ENCODE measurements around the gene TMEM255B.

TMEM255B gene

DNA sequence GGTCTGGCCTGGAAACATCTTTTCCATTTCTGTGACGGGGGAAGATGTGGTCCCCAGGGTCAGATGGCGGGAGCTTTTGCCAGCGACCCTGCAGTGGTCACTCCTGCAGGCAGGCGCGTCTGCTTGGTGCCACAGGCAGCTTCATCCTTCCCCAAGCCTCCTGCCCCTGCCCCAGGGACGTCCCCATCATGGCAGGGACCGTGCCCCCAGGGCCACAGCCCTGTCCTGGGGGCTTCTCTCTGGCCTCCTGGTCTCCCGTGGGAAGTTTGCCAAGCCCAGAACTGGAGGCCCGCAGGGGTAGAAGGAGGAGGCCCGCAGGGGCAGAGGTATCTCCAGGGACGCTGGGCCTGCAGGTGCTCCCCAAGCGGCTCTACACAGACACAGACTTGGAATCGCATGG is 47.5 kb downstream of the TMEM255B start:
- DNase-seq = no peak

DNA sequence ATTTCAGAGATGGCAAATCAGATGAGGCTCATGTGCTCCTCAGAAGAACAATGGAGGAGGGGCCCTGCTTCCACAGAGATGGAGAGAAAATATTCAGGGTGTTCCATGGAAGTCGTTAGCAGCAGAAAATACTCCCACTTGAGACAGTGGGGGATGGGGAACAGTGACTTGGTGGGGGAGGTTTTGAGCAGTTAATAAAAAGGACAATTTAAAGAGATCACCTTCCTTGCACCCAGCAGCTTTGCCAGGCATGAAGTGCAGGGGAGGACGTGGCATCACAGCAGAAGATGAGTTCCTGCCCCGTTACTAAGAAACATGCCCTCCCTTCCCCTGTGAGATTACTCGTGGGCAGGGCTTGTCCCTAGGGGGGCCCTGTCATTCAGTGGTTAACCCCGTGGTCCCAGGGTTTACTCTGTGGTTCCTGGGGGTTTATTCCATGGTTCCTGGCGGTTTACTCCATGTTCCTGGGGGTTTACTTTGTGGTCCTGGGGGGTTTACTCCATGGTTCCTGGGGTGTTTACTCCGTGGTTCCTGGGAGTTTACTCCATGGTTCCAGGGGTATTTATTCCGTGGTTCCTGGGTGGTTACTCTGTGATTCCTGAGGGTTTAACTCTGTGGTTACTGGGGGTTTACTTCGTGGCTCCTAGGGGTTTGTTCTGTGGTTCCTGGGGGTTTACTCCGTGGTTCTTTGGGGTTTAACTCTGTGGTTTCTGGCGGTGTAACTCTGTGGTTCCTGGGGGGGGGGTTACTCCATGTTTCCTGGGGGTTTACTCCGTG is 49.2 kb downstream of the TMEM255B start:
- no peak for DNase-seq

DNA sequence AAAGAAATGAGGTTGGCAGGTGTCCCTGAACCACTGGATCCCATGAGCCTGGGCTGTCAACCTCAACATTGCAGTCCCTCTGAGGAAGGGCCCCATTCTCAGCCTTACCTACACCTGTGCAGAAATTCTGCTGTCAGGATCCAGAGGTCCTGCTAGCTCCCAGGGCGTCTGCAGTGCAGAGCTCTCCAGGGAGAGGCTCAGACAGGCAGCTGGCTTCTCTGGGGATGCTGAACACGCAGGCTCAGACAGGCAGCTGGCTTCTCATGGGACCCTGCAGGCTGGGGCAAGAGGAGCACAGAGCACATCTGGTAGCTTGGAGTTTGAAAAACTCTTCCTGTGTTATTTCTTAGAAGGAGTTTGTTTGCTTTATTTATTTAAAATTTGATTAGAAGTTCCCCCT is 50.9 kb downstream of the TMEM255B start:
- no peak for DNase-seq

DNA sequence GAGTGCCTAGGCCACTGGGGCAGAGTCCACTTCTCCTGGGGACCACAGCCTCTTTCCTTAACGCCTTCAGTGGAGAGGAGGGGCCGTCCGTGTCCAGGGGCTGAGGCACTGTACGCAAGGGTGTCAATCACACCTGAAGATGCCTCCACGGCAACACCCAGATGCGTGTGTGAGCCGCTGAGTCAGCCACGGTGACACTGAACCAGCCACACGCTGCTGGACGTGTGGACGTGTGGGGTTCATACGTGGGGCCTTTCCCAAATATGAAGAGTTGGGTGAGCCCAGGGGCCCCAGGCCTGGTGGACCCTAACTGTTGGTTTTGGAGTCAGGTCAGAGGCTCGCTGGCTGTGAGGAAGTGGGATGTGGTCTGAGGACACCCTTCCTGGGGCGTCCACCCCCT is 51.6 kb downstream of the TMEM255B start:
- no peak for DNase-seq

DNA sequence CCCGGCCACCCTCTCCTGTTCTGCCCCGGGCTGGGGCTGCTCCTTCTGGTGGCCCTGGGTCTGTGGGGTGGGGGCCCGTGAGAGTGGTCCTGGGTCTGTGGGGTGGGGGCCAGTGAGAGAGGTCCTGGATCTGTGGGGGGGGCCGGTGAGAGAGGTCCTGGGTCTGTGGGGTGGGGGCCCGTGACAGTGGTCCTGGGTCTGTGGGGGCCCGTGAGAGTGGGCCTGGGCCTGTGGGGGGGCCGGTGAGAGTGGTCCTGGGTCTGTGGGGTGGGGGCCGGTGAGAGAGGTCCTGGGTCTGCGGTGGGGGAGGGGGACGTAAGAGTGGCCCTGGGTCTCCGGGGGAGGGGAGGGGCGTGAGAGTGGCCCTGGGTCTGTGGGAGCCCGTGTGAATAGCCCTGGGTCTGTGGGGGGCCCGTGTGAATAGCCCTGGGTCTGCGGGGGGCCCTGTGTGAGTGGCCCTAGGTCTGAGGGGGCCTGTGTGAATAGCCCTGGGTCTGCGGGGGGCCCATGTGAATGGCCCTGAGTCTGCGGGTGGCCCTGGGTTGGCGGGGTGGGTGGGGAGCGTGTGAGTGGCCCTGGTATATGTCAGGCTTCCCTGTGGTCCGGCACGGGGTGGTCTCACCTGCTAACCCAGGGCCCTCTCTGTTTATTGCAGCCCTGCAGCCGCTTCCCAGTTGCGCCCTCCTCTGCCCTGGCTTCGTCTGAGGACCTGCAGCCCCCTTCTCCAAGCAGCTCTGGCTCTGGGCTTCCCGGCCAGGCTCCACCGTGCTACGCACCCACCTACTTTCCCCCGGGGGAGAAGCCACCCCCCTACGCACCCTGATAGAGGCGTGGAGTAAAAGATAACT is 52.3 kb downstream of the TMEM255B start:
- no peak for DNase-seq

DNA sequence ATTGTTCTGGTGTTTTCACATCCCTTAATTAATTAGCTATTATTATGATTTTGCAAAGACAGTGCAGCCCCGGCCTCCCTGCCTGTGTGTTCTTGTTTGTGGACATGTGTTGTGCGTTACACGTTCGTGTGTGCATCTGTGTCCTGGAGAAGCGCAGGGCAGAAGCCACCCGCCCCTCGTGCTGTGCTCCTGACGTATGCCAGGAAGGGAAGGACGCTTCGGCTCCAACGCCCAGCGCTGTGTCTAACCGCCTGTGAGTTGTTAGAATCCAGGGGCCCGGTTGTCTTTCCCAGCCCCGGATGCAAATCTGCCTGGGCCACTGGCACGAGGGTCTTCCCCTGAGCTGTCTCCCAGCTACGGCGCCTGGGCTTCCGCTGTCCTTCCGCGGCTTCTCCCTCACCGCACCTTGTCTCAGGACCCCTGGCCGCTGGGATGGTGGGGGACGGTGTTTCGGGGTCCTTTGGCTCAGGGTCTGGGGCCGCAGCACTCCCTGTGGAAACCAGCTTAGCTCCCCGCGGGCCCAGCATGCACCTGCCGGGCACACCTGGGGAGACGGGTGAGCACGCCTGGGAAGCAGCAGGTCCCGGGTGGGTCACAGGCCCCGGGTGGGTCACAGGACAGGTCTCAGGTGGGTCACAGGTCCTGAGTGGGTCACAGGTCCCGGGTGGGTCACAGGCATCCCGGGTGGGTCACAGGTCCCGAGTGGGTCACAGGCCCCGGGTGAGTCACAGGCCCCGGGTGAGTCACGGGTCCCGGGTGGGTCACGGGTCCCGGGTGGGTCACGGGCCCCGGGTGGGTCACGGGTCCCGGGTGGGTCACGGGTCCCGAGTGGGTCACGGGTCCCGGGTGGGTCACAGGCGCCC is 53.4 kb downstream of the TMEM255B start:
- DNase-seq = no peak

DNA sequence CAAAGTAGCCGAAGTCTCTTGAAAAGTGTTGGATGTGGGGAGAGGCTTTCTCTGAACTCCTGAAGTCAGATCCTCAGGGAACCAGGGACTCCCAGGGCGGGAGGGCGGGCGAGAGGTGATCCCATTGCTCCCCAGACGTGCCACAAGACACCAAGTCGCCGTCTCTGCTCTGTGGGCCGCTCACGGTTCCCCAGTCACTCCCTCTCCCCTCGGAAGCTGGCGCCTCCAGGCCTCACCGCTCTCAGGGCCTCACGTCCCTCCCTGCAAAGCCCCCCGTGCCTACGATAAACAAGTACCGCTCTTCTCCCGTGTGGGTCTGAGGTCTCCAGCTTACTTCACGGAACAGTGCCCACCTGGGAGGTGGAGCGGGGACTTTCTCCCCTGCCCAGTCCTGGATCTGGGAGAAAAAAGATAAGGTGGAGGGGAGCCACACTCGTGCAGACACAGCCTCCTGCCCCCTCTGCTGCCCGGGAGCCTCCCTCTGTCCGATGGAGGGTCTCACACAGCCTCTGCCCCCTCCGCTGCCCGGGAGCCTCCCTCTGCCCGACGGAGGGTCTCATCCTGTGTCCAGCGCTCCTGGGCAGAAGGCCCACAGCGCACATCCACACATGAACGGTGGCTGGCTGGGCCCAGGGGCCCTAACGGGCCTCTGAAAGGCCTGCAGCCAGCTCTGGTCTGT is 54.2 kb downstream of the TMEM255B start:
- DNase-seq = no peak

DNA sequence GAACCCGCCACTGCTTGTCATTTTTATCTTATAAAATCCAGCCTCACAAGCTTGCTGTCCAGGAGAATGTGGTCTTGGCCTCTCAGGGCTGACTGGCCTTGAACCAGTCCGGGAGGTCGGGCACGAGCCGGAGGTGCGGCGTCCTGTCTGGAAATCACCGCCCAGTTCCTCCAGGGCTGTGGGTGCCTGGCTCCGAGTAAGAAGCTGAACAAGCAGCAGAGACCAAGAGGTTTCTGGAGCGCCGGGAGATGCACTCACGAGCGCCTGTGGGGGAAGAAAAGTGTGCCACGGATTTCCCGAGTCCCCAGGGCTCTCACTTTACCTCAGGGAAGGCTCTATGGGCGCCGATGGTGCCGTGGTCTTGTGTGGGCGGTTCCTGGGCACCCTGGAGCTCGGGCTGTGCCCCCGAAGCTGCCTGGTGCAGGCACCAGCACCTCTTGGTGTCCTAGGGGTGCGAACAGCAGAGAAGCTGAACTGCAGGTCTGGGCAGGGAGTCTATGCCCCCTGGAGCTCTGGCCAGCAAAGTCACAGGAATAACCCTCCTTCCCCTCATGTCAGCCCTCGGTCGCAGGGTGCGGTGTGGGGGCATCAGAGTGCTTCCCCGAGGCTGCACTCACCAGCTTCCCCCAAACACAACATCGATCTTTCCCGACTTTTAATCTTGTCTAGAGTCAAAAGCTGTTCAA is 54.9 kb downstream of the TMEM255B start:
- DNase-seq = no peak

DNA sequence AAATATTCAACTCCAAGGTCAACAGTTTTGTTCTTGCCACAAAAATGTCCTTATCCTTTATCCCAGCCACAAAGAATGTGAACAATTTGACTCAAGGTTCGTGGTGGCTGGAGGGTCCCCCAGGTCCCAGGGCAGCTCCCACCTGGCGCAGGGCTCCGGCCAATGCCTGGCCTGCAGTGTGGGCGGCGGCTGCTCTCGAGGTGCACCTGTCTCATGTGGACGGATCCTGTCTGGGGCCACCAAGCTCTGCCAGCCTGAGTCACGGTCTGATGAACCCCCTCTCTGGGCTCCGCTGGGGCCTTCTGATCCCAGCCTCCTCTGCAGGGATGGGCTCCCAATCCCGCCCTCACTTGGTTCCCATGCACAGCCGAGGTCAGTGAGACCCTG is 55.4 kb downstream of the TMEM255B start:
- DNase-seq = no peak

DNA sequence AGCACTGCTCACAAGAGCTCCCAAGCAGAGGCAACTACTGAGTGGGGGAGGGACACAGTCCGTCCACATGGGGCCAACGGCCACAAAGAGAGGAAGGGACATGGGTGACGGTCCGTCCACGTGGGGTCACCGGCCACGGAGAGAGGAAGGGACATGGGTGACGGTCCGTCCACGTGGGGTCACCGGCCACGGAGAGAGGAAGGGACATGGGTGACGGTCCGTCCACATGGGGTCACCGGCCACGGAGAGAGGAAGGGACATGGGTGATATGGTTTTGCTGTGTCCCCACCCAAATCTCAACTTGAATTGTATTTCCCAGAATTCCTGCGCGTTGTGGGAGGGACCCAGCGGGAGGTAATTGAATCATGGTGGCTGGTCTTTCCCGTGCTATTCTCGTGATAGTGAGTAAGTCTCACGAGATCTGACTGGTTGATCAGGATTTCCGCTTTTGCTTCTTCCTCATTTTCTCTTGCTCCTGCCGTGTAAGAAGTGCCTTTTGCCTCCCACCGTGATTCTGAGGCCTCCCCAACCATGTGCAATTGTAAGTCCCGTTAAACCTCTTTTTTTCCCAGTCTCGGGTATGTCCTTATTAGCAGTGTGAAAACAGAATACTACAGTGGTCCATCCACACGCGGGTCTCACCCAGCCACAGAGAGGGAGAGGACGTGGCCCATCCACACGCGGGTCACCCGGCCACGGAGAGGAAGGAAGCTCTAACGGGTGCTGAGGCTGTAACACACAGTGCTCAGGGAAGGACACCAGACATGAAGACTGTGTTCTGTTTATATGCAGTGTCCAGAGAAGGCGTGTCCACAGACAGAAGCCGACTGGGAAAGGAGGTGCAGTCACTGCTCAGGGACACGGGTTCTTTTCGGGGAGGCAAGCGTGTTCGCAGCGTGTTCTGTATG is 56.4 kb downstream of the TMEM255B start:
- no peak for DNase-seq

DNA sequence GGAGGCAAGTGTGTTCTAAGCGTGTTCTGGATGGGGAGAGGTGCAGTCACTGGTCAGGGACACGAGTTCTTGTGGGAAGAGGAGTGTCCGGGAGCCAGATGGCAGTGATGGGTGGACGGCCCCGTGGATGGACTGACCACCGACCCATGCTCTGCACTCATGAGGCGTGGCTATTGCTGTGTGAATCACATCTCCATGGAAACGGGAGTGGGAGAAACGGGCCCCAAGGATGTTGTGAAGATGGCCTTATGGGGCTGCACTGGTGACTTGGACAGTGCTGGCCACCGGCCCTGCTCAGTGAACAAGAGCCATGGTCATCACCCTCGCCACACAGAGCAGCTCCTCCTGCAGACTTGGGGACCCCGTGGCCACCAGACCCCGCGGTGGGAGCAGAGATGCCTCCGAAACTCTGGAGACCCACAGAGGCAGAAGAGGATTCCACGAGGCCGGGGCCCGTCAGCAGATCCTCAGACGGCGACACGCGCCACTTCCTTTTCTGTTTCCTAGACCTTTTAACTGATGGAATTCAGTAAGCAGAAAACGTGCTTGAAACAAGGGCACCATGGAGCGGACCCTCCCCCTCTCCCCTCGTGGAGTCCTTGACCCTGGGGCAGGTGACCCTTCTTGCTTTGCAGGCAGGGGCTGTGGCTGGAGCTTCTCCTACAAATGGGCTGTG is 57.4 kb downstream of the TMEM255B start:
- no peak for DNase-seq

DNA sequence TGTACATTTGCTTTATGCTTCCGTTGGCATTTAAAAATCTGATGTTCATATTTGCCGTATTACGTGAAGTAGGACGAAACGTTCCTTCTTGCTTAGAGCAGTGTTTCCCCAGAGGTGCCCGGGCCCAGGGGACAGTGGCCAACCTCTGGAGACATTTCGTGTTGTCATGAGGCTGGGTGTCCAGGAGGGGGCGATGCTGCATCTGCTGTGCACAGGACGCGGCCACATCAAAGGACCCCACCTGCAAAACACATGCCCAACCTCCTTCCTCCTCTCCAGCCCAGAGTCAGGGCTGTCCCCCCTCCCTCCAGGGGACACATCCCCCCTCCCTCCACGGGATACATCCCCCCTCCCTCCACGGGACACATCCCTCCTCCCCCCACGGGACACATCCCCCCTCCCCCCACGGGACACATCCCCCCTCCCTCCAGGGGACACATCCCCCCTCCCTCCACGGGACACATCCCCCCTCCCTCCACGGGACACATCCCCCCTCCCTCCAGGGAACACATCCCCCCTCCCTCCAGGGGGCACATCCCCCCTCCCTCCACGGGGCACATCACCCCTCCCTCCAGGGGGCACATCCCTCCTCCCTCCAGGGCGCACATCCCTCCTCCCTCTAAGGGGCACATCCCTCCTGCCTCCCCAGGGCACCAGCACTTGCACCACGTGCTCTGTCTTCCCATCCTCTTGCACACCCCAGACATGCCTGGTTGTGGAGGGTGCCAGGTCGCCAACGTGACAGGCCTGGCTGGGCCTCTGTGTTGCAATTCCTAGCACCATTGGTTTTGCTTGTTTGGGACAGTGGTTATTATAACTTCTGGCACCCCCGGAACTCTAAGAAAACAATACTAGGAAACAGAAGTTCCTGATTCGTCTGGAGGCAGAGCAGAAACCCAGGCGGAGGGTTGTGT is 58.2 kb downstream of the TMEM255B start:
- peak; percentile 75 for DNase-seq

DNA sequence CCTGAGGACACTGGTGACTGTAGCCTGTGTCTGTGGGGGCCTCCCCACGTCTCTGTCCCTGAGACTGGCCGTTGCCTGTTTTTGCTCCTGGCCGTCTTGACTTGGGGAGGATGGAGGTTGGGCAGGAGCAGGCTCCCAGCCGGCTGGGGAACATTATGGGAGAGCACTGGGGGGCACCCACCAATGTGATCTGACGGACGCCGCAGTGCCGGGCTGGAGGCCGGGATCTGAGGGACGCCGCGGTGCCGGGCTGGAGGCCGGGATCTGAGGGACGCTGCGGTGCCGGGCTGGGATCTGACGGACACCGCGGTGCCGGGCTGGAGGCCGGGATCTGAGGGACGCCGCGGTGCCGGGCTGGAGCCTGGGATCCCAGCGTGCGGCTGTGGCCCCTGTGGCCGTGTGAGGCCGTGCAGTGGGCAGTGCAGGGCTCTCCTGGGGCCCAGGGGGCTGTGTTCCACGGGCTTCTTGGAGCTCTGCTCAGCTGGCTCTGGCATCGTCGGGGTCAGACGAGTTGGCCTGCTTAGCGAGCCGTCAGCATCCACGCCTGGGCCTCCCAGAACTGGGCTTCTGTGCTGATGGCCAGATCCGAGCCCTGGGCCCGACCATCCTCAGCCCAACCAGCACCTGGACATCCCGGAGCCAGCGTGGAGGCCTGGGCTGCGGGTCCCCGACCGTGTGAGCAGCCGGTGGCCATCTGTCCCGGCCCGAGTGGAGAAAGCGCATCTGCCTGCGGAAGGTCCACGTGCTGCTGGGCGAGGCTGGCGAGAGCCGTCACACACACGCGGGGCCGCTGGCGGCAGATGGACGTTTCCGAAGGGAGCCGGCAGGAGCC is 59.0 kb downstream of the TMEM255B start:
- no peak for DNase-seq

DNA sequence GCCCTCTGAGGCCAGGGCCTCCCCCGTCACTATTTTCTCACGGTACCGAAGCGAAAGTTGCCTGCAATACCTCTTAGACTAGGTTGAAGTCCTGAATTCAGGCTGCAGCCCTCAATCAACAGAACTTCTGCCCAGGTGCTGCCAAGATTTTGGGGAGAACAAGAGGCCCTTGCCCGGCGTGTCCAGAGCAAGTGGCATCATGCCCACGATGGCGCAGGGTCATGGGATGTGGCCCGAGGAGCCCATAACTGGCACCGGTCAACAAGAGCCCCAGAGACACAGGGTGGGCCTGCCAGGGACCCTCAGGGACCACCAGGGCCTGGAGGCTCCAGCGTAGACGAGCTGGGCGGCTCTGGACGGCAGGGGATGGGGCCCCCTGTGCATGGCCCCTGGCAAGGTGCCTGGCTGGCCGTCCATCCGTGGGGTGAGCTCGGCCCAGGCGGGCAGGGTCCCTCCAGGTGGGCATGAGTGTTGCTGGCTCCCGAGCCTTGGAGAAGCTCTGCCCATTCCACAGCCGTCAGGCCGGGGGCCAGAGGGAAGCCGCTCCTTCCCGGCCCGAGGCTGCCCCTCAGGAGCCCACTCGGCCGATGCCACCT is 59.8 kb downstream of the TMEM255B start:
- DNase-seq = no peak

DNA sequence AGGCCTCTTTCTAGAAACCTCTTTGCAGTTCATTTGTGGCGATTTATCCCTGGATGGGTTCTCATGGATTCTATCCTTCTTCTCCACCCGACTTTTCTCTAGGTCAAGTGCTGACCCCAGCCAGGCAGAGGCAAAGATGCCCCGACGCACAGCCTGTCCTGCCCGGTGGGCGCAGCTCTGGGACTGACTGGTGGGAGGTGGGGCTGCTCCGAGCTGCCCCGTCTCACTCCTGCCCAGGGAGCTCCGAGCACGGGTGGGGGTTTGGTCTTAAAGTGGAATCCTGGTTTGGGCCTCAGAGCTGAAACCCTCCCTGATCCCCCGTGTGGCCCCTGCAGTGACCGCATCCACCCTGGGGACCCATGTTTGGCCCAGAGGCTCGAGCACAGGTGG is 60.3 kb downstream of the TMEM255B start:
- no peak for DNase-seq

DNA sequence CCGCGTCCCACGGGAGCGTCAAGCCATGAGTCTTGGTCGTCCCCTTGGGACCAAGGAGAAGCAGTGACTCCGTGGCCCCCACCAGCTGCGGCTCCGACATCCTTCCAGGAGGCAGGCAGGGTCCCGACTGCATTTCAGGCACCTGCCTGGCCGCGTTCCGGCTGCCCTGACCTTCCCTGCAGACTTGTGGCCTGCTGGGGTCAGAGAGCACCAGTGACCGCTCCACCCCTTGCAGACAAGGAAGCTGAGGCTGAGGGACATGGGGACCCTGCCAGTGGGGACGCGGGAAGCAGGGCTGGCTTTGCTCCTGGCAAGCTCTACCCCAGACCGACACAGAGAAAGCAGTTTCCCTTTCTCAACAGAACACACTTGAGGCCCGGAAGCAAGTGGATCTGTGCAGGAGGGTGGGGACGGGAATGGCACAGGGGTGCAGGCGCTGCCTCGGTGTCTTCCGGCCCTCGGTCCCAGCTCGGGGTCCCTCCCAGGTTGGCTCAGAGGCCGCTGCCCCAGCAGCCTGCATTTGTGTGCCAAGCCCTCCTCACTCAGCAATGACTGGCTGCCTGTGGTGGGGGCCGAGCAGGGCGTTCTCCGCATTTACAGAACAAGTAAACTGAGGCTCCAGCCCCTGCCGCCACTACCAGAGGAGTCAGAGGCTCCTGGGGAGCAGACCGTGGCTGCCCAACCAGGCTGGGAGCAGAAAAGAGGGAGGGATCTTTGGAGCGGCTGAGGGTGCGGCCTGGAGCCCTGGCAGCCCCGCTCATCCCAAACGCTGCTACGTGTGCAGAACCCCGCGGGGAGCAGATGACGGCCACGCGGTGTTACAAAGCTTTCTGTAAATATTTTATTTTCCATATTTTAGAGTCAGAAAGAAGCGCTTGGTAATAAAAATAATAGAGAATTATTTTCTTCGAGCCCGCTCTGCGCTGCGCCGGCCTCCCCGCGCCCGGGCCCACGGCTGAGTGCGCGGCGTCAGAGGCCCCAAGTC is 61.0 kb downstream of the TMEM255B start:
- DNase-seq = no peak
